Stimulated activated CD4-positive, alpha-beta T cell treated with anti-CD3 and anti-CD28 coated beads, Interleukin-4, amount 100 ng/mL, for 1 hour (primary cell): Measurements from ENCODE around the gene LHX1.

ENCODE experiments used
- DNase-seq: peaks from one replicate; pipeline ENCODE4 v3.0.0-alpha.2; 2020

LHX1 gene

DNA sequence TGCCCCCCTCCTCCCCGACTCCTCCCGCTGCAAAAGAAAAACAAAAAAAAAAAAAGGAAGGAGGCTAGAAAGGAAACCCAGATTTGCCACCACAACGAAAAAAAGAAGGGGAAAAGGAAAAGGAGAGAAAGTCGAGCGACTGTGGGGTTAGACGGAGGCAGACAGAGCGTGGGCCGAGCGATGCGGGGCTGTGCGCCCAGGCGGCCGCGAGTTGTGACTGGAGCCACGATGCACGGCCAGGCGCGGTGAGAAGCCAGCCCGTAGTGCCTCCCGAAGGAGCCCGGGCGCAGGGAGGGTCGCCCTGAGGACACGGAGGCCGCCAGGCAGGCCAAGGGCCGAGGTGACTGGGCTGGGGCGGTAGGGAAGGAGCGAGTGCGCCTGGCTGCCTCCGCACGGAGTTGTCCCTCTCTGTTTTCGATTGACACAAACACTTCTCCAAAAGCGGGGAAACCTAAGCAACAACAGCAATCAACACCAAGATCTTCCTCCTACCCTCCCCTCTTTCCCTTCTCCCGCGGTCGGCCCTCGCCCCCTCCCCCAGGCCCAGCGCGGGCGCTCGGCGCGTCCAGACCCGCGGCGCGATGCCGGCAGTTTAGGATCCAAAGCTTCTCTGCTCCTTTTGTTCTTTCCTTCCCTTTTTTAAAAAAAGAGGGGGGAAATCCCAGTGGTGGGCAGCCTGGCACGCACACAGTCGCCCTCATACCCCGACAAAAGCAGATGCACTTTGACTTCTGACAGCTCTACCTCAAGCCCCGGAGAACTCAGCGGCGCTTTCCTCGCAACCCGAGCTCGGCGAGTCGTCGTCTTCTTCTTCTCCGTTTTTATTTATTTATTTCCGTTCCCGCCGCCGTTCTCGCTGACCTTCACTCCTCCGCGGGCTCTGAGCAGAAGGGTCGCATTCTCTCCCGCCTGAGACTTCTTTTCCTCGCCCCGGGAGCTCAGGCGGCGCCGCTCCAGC is at the start of gene LHX1:
TSS of gene LHX1 (plus strand) at position 475 of the 958 bp plus-strand sequence. CDS start 723 bp downstream, outside the sequence.
- DNase-seq = no peak

DNA sequence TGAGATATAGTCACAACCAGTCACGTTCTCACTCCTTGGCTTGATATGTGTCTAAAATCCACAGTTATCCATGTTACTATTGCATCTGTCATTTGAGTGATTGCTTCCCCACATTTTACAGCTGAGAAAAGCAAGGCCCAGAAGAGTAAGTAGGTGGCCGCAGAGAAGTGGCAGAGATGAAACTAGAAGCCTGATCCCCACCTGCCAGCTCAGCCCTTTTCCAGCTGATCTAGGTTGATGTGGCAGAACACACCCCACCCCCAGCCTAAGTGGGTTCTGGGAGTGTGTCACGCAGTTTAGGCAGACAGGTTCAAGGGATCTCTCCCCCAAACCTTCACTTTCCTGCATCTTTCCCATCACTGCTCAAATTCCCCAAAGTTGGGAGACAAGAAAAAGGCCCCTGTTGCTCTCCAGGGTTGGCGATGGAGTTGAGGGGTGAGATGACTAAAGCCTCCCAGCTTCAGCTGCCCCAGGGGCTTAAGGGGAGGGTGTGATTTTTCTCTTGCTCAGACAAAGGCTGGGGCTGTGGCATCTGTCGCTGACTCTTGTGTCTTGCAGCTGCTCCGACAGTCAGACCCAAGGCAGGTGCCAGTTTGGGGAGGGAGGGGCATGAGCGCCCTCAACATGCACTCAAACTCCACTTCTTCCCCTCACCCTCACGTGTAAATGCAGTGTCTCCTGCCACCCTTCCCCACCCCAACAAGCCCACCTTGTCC is 48.9 kb upstream of the LHX1 start:
- no peak for DNase-seq

- no peak for DNase-seq
Observed at GRCh38 chr17:36889770-36890349, 47.4 kb upstream of the LHX1 start.

- no peak for DNase-seq
Observed at GRCh38 chr17:36890398-36891168, 46.7 kb upstream of the LHX1 start.

DNA sequence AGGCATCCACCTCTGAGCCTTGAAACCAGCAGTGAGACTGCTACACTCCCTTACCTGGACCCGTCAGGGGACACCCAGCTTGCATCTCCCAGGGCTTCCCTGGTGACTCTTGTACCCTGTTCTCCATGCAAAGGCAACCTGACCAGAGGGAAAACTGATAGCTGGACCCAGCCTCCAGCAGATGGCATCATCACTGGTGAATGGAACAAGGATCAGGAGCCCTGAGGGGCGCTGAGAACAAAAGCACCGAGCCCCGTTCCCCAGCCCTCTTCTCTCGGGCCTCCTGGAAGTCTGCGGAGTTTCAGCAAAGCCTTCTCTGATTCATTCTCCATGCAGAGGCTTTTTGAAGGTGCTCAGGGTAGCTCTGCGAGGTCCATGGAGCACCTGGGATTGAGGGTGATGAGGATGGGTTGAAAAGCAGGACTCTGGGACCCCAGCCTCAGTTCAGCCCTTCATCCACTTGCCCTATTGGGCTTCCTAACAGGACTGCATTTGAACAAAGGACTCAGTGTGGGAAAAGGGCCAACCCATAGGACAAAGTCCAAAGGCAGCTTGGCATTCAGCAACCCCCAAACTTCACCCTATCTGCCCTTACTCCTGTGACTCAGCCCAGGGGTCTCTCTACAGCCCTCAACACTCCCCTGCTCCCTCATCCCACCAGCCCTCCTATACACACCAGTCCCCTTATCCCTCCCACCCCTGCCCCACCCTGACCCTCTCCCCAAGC is 45.0 kb upstream of the LHX1 start:
- no peak for DNase-seq

GRCh38 chr17:36894177-36894576 is 43.1 kb upstream of the LHX1 start:
- no peak for DNase-seq

- no peak for DNase-seq
Observed at GRCh38 chr17:36894925-36895324, 42.4 kb upstream of the LHX1 start.

GRCh38 chr17:36899250-36900159 is 37.8 kb upstream of the LHX1 start:
- DNase-seq = no peak

DNA sequence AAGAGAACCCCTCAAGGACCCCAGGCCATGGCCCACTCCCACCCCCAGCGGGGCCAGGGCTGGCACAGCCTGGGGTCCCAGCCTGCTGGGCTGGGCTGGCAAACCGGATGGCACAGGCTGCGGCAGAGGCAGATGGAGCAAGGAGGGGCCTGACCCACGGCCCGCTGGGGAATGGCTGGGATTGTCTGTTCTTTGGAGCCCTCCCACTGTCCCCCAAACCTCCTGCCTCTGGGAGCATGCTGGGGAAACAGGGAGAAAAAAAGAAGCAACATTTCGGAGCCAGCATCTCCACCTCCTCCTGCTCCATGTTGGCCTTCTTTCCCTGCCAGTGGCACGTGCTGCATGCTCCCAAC is 37.1 kb upstream of the LHX1 start:
- DNase-seq = no peak

- no peak for DNase-seq
Observed at GRCh38 chr17:36901506-36901905, 35.8 kb upstream of the LHX1 start.

DNA sequence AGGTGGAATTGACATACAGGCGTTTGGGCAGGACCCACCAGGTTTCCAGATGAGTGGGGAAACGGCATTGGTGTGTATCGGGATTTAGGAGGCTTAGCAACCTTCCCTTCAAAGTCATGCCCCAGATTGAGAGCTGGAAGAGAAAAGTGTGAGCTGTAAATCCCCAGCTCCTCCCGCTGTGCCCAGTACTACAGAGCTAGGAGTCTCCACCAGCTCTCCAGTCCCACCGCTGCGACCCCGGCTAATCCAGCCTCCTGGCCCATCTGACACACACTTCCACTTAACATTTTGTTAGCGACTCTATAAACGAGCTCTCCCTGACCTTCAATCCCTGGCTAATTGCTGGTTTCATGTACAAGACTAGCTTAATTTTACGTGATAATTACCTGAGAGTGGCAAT is 29.9 kb upstream of the LHX1 start:
- DNase-seq = no peak

DNA sequence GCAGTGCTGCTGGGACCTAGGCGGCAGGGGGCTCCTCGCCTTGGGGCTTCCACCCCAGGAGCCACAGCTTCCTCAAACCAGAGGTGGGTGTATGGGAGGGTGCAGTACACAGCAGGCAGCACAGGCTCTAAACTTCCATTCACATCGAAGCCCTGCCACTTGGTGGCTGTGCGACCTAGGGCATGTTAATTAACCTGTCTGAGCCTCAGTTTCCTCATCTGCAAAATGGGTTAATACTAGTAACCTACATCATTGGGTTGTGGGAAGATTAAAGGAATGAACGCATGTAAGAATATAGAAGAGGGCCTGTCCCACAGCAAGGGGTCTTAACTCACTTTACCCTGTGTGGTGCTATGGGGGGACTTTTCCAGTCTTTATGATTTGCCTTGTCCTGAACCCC is 26.8 kb upstream of the LHX1 start:
- DNase-seq = no peak

DNA sequence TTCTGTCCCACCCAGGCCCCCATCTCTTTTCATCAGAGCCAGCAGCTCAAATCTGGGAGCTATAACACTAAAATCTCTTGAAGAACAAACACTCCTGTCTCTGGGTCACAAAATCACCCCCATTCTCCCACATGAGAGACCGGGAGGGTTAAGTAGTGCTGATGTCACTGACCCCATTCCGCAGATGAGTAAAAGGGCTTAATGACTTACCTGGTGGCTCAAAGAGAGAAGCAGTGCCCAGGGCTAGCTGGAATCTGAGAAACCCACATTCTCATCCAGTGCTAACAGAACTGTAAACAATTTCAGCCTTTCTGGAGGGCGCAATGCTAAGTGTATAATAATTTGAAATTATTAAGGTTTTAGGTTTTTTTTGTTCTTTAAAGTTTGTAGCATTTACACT is 26.3 kb upstream of the LHX1 start:
- DNase-seq = no peak

DNA sequence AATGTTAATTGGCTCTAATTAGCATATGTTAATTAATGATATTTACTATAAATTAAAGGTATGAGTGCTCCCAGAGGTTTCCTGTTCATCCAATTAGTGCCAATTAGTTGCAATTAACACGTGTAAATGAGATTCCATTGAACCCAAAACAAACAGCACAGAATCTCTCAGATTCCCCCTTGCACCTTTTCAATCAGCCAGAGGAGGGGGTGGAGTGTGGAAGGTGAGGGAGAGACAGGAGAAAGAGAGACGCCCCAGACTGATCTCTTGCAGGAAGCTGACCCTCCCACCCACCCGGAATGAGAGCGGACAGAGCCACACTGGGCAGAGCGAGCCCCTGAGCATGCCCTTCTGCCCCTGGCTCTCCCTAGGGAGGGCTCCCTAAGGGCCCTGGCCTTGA is 24.1 kb upstream of the LHX1 start:
- DNase-seq = no peak

- DNase-seq = no peak
Observed at GRCh38 chr17:36918211-36918691, 19.0 kb upstream of the LHX1 start.

GRCh38 chr17:36919407-36919968 is 17.8 kb upstream of the LHX1 start:
- DNase-seq = no peak

DNA sequence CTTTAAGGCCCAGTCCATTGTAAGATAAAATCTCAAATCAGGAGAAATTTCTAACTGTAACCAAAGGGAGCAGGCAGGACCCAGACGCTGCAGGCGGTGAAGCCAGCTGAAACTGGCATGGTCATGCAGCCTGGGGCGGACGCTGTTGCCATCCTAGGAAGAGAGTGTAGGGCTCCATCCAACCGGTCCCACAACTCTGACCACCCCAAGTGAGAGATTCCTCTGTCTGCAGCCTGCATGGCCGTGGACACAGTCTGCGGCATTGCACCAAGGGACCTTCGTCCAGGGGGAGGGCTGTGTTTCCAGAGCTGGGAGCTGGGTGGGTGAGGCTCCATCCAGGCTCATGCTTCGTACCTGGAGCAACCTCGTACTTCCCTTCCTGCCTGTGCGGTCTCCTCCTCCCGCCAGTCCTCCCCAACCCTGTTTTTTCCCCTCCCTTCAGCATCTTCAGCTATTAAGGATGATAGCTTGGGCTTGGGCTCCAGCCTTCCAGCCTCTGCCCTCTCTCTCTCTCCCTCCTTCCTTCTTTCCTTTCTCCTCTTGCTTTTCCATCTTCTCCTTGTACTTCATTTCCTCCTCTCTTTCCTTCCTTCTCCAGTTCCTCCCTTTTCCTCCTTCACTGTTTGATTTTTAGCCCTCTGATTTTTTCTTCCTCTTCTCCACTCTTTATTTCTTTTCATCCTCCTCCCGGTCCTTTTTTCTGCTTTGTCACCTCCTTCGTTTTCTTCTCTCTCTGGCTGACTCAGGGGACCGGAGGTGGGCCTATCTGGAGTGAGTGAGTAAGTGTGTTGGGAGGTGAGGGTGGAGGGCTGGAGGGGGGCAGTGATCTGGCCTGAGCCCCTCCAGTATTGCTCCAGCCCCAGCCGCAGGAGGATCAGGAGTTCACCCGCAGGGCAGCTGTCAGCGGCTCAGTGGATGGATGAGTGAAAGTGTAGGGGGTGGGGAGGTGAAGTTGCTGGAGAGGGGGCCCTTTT is 17.0 kb upstream of the LHX1 start:
- DNase-seq = no peak

DNA sequence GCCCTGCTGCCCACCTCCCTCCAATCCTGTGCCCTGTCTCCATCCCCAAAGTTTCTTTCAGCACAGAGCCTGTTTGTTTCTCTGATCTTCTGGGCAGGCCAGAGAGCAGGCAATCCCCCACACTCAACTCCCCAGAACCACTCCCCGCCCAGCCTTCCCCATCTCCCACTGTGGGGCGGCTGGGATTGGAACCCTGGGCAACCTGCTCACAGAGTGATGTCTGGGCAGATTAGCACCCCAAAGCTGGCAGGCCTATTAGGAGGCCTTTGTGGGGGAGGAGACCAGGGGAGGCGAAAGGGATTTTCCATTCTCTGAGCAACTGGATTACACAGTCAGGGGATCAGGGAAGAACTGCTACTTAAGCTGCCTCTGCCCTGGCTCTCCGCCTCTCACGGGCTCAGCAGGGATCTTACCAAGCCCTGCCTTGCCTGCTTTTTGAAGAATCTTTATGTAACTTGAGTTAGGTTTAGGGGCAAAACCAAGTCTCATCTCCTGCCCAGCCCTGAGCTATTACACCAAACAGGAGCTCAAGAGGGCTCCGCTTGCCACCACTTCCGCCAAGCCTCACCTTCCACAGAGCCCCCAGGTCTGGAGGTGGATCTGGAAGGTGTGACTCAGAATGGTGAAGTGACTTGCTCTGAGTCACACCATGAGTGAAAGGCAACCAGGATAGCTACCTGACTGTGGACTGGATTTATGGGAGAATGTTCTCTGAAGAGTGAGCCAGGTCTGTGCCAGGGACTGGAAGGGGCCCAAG is 16.0 kb upstream of the LHX1 start:
- peak; percentile 57 for DNase-seq

DNA sequence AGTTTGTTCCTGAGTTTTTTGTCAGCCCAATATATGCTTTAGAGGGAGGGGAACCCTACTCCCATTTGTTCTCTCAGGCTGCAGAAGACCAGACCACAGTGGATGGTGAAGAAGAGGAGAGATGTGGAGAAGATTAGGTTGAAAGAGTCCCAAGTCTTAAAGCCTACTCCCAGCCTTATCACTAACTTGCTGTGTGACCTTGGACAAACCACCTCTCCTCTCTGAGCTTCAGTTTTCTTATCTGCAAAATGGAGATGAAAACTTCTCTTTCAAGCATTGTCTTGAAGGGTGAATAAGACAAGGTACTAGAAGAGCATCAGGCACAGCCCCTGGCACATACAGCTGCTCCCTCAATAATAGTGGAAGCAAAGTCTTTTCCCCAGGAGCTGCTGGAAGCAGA is 15.1 kb upstream of the LHX1 start:
- DNase-seq = no peak
